ENCODE results near the gene ARHGAP24. TPM values are rescaled to one million over a fixed set of nuclear protein-coding genes. Genes with fewer than 3 reads are reported as not detected.

Gene ARHGAP24
- total RNA-seq, 1 donor = 52.5 TPM

DNA sequence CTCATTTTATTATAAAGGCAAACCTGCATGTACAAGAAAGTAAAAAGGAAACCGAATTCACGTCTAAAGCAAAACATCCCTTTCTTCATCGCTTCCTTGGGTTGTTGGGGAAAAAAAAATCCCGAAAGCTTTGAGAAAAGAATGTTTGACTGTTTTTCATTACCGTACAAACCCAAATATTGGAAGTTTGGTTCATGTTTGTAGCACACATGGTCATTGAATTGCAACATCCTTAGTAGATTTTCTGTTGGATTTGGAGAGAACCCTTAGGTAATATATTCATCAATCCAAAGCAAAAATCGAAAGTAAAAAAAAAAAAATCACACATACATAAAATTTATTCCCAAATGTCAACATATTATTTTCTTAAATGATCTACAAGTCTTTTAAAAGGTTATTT is 464.6 kb downstream of the ARHGAP24 start:
- H3K4me1 ChIP-seq (ENCODE audit: insufficient read depth, low read length) = no peaks in the 10 kb centered on the region
- no peaks in the 10 kb centered on the region for H4K20me1 ChIP-seq (ENCODE audit: insufficient read depth, low read length)
- H3K27me3 ChIP-seq (ENCODE audit: insufficient read depth, low read length) = no peaks in the 10 kb centered on the region
- peak overlapping the region; percentile 7 for H3K4me2 ChIP-seq (ENCODE audit: insufficient read depth, low read length)
- no peak overlapping the region for H2AFZ ChIP-seq (ENCODE audit: low read length)
- no peak for DNase-seq (ENCODE audit: insufficient read length, low spot score, missing footprints)
- H3K36me3 ChIP-seq (ENCODE audit: insufficient read depth, low read length) = no peaks in the 10 kb centered on the region
- no peaks in the 10 kb centered on the region for H3K79me2 ChIP-seq (ENCODE audit: insufficient read depth, low read length)
- TF ChIP-seq, protein P1, sequence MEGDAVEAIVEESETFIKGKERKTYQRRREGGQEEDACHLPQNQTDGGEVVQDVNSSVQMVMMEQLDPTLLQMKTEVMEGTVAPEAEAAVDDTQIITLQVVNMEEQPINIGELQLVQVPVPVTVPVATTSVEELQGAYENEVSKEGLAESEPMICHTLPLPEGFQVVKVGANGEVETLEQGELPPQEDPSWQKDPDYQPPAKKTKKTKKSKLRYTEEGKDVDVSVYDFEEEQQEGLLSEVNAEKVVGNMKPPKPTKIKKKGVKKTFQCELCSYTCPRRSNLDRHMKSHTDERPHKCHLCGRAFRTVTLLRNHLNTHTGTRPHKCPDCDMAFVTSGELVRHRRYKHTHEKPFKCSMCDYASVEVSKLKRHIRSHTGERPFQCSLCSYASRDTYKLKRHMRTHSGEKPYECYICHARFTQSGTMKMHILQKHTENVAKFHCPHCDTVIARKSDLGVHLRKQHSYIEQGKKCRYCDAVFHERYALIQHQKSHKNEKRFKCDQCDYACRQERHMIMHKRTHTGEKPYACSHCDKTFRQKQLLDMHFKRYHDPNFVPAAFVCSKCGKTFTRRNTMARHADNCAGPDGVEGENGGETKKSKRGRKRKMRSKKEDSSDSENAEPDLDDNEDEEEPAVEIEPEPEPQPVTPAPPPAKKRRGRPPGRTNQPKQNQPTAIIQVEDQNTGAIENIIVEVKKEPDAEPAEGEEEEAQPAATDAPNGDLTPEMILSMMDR (IDR thresholded peaks at IDR 0.05; ENCODE audit: extremely low read depth, low read depth, low read length) = no peak
- H3K27ac ChIP-seq (ENCODE audit: low read depth, low read length) = no peak overlapping the region
- H3K4me3 ChIP-seq (ENCODE audit: insufficient read depth, low read length) = no peak overlapping the region
- no peaks in the 10 kb centered on the region for H3K9me3 ChIP-seq (ENCODE audit: low read depth, low read length)

DNA sequence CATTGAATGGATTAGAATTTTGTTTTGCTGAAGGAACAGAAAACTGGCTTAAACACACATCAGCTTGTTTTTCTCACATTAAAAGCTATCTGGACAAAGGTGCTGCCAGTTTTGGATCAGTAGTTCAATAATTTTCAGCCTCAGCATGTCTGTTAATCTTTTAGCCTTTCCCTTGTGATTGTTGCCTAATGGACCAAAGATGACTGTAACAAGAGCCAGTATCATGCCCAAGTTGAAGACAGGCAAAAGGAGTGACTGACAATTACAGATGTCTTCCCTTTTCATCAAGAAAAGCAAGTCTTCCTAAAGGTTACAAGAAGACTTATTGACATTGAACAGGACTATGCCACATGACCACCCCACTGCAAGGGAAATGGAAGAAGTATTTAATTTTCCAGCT is 465.2 kb downstream of the ARHGAP24 start:
- H3K4me3 ChIP-seq (ENCODE audit: insufficient read depth, low read length) = no peak overlapping the region
- no peak overlapping the region for H3K4me2 ChIP-seq (ENCODE audit: insufficient read depth, low read length)
- no peaks in the 10 kb centered on the region for H3K9me3 ChIP-seq (ENCODE audit: low read depth, low read length)
- peaks cover 4% of the 10 kb centered on the region for H3K79me2 ChIP-seq (ENCODE audit: insufficient read depth, low read length)
- H3K27ac ChIP-seq (ENCODE audit: low read depth, low read length) = no peak overlapping the region
- H3K27me3 ChIP-seq (ENCODE audit: insufficient read depth, low read length) = no peaks in the 10 kb centered on the region
- no peaks in the 10 kb centered on the region for H4K20me1 ChIP-seq (ENCODE audit: insufficient read depth, low read length)
- no peak for DNase-seq (ENCODE audit: insufficient read length, low spot score, missing footprints)
- H2AFZ ChIP-seq (ENCODE audit: low read length) = no peak overlapping the region
- TF ChIP-seq, protein P1 (IDR thresholded peaks at IDR 0.05; ENCODE audit: extremely low read depth, low read depth, low read length) = no peak
- no peaks in the 10 kb centered on the region for H3K4me1 ChIP-seq (ENCODE audit: insufficient read depth, low read length)
- H3K36me3 ChIP-seq (ENCODE audit: insufficient read depth, low read length) = no peaks in the 10 kb centered on the region

DNA sequence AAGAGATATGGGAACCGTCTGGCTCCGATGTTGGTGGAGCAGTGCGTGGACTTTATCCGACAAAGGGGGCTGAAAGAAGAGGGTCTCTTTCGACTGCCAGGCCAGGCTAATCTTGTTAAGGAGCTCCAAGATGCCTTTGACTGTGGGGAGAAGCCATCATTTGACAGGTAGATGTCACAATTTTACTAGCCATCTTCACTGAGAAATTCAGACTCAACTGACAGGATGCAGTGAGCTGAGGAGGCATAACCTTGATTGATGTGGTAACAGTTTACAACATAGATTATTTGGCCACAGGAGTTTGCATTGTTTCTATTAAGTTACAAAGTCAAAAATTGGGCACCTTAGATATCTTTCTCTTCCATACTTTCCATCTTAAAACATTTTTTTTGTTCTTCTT is 467.2 kb downstream of the ARHGAP24 start:
- TF ChIP-seq, protein P1 (IDR thresholded peaks at IDR 0.05; ENCODE audit: extremely low read depth, low read depth, low read length) = no peak
- Histone ChIP-seq H3K27me3 (ENCODE audit: insufficient read depth, low read length) (no peaks in the 10 kb centered on the region), H3K9me3 (ENCODE audit: low read depth, low read length) (no peaks in the 10 kb centered on the region), H3K4me3 (ENCODE audit: insufficient read depth, low read length) (no peak overlapping the region), H4K20me1 (ENCODE audit: insufficient read depth, low read length) (no peaks in the 10 kb centered on the region), H3K4me1 (ENCODE audit: insufficient read depth, low read length) (no peaks in the 10 kb centered on the region), H3K27ac (ENCODE audit: low read depth, low read length) (no peak overlapping the region), H3K79me2 (ENCODE audit: insufficient read depth, low read length) (peaks cover 12% of the 10 kb centered on the region), H3K36me3 (ENCODE audit: insufficient read depth, low read length) (no peaks in the 10 kb centered on the region), H2AFZ (ENCODE audit: low read length) (no peak overlapping the region), H3K4me2 (ENCODE audit: insufficient read depth, low read length) (no peak overlapping the region)
- DNase-seq (ENCODE audit: insufficient read length, low spot score, missing footprints) = no peak

DNA sequence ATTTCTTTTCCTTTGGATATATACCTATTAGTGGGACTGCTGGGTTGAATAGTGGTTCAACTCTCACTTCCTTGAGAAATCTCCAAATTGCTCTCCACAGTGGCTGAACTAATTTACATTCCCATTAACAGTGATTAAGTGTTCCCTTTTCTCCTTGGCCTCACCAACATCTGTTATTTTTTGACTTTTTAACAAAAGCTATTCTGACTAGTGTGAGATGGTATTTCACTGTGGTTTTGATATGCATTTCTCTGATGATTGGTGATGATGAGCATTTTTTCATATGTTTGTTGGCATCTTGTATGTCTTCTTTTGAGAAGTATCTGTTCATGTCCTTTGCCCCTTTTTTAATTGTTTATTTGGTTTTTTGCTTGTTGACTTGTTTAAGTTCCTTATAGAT is 471.9 kb downstream of the ARHGAP24 start:
- Histone ChIP-seq H3K27me3 (ENCODE audit: insufficient read depth, low read length) (no peaks in the 10 kb centered on the region), H3K4me3 (ENCODE audit: insufficient read depth, low read length) (no peak overlapping the region), H3K79me2 (ENCODE audit: insufficient read depth, low read length) (peaks cover 21% of the 10 kb centered on the region), H3K9me3 (ENCODE audit: low read depth, low read length) (no peaks in the 10 kb centered on the region), H4K20me1 (ENCODE audit: insufficient read depth, low read length) (no peaks in the 10 kb centered on the region), H3K36me3 (ENCODE audit: insufficient read depth, low read length) (no peaks in the 10 kb centered on the region), H3K4me2 (ENCODE audit: insufficient read depth, low read length) (no peak overlapping the region), H3K4me1 (ENCODE audit: insufficient read depth, low read length) (no peaks in the 10 kb centered on the region), H3K27ac (ENCODE audit: low read depth, low read length) (no peak overlapping the region), H2AFZ (ENCODE audit: low read length) (no peak overlapping the region)
- DNase-seq (ENCODE audit: insufficient read length, low spot score, missing footprints) = no peak
- TF ChIP-seq, protein P1 (IDR thresholded peaks at IDR 0.05; ENCODE audit: extremely low read depth, low read depth, low read length) = no peak
